NCI-H1436 (cell line): ENCODE results near the gene STPG3.

Experiments
- DNase-seq: peaks from one replicate; lab custom pipeline; 2025; lab: John Stamatoyannopoulos, UW

Gene STPG3

GRCh38 chr9:137251194-137251461 is at the start of gene STPG3:
STPG3 (plus strand) TSS chr9:137251286; CDS start chr9:137251287, 1 bp downstream.
- DNase-seq = no peak

GRCh38 chr9:137202966-137203365 is 48.1 kb upstream of the STPG3 start:
- no peak for DNase-seq

GRCh38 chr9:137204731-137205125 is 46.4 kb upstream of the STPG3 start:
- no peak for DNase-seq

- peak; percentile 80 for DNase-seq
Observed at GRCh38 chr9:137205126-137206069, 45.7 kb upstream of the STPG3 start, which contains the start of the genes NDOR1 and TMEM203. NDOR1 (plus strand) TSS chr9:137205700; CDS start chr9:137205778, 78 bp downstream. TMEM203 (minus strand) TSS chr9:137205648; CDS start chr9:137205414, 234 bp downstream.

- DNase-seq = no peak
Observed at GRCh38 chr9:137206602-137207001, 44.5 kb upstream of the STPG3 start.

- no peak for DNase-seq
Observed at GRCh38 chr9:137211532-137211931, 39.6 kb upstream of the STPG3 start.

DNA sequence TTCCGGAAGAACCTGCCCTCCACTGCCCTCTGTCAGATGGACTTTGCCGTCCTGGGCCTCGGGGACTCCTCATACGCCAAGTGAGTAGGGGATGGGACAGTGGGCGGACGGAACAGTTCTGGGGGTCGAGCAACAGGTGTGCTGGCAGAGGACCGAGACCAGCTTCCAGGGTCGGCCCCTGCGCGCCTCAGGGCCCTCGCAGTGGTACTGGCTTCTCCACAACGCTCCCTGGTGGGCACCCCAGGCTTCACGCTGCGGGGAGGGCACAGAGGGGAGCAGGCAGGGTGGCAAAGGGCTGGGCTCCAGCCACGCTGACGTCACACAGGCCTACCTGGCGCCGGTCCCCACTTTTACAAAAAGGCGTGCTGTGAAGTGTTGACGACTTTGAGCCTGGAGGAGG is 38.6 kb upstream of the STPG3 start:
- no peak for DNase-seq

DNA sequence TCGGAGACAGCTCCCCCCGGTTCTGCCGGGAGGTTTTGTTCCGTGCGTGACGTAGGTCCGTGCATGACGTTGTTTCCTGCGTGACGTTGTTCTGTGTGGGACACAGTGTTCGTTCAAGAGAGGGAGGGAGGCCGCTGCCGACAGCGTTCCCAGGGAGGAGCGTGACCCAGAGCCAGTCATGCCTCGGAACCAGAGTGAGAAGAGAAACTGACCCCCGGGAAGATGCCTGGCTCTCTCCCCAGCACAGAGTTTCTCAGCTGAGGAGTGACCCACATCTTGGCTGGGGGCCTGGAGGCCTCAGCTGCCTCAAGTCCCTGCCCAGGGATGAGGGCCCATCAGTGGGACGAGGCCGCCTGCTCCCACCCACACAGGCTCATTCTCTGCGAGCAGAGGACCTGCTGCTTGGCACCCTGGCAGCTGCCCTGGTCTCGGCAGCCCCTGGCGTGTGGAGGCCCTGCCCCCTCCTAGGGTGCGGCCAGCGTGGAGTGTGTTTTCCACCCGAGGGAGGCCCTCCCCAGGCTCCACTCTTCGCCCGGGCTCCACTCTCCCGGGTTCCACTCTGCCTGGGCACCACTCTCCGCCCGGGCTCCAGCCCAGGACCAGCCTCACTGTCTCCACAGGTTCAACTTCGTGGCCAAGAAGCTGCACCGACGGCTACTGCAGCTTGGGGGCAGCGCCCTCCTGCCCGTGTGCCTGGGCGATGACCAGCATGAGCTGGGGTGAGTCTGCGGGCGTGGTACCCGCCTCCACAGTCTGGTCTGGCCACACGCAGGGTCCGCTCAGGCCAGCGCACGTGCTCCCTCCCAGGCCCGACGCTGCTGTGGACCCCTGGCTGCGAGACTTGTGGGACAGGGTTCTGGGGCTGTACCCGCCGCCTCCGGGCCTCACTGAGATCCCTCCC is 37.7 kb upstream of the STPG3 start:
- DNase-seq = no peak

DNA sequence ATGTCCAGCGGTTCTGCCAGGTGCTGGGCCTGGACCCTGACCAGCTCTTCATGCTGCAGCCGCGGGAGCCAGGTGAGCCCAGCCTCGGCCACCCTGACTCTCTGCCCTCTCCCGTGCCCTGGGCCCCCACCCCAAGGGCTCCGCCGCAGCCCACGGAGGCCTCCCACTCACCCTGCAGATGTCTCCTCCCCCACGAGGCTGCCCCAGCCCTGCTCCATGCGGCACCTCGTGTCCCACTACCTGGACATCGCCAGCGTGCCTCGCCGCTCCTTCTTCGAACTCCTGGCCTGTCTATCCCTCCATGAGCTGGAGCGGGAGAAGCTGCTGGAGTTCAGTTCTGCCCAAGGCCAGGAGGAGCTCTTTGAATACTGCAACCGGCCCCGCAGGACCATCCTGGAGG is 36.5 kb upstream of the STPG3 start:
- DNase-seq = no peak

GRCh38 chr9:137215196-137215986 is 35.7 kb upstream of the STPG3 start:
- no peak for DNase-seq

- DNase-seq = no peak
Observed at GRCh38 chr9:137216188-137216965, 34.7 kb upstream of the STPG3 start.

DNA sequence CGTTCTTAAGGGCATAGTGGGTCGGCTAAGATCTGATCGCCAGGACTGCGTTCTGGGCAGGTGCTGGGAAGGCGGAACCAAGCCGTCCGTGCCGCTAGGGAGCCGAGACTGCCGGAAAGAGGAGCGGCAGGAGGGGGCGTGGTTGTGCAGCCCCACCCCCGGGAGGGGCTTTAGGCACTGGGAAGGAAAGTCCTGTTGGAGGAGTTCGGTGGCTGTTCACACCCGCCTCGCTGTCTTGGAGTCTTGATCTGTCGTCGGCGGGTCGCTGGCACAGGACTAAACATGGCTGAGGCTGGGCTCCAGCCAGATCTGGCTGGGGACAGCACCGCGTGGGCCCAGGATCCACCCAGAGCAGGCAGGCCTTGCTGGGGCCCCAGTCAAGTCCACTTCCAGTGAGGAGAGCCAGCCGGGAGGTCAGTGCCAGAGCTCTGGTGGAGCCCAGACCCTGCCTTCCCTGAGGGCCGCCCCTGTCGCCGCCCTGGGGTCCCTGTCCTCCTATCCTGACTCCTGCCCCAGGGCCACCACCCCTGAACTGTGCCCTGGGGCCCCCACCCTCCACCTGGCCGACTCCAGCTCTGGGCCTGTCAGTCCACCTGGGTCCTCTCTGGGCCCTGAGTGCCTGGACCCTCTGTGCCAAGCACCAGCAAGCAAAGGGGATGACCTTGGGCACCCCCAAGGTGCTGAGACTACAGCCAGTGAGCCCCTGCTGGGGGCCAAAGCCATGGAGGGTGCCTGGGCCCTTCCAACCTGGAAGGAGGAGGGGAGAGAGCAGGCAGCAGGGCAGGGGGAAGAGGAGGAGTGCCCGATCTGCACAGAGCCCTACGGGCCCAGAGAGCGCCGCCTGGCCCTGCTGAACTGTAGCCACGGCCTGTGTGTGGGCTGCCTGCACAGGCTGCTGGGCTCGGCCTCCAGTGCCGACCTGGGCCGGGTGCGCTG is 33.5 kb upstream of the STPG3 start:
- peak; percentile 30 for DNase-seq

- DNase-seq = no peak
Observed at GRCh38 chr9:137218212-137218753, 32.8 kb upstream of the STPG3 start.

- DNase-seq = no peak
Observed at GRCh38 chr9:137218754-137219271, 32.3 kb upstream of the STPG3 start.

GRCh38 chr9:137219757-137220316 is 31.2 kb upstream of the STPG3 start:
- no peak for DNase-seq

GRCh38 chr9:137220317-137221094 is 30.6 kb upstream of the STPG3 start:
- DNase-seq = no peak

- no peak for DNase-seq
Observed at GRCh38 chr9:137221095-137221505, 30.0 kb upstream of the STPG3 start.

DNA sequence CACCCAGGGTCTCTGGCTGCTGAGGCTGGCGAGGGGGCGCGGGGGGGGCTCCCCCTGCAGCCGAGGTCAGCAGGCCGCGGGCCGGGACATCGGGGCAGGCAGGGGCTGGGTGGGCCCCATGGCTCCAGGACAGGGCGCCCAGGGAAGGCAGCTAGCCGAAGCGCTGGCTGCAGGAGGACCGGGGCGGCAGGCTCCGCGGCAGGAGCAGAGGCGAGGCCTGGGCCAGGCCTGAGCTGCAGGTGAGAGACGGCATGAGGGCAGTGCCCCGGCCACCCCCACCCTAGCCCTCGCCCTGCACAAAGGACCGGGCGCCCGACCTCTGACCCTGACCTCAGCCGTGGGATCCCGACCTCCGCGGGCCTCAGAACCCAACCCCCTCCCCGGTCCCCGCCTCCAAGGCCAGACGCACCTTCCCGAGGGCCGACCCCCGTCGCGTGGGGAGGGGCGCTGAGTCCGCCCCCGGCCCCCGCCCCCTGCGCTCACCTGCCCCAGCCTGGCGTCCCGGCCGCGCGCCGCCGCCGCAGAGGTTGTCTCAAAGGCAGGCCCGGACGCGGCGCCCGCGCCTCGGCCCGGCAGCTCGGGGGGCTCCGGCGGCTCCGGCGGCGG is 29.5 kb upstream of the STPG3 start:
- DNase-seq = no peak
